GM12892 (cell line): ENCODE results near the gene CNTLN.

Experiments used
- POLR2A ChIP-seq: IDR thresholded peaks from 2 replicates; pipeline ENCODE4 v1.6.1; 2011; ENCODE audit warnings: low read depth, low read length, control low read depth
- TAF1 ChIP-seq: IDR thresholded peaks from 2 replicates; pipeline ENCODE4 v1.6.1; 2011; ENCODE audit warnings: low read depth, mild to moderate bottlenecking, control low read depth, low read length, borderline replicate concordance

DNA sequence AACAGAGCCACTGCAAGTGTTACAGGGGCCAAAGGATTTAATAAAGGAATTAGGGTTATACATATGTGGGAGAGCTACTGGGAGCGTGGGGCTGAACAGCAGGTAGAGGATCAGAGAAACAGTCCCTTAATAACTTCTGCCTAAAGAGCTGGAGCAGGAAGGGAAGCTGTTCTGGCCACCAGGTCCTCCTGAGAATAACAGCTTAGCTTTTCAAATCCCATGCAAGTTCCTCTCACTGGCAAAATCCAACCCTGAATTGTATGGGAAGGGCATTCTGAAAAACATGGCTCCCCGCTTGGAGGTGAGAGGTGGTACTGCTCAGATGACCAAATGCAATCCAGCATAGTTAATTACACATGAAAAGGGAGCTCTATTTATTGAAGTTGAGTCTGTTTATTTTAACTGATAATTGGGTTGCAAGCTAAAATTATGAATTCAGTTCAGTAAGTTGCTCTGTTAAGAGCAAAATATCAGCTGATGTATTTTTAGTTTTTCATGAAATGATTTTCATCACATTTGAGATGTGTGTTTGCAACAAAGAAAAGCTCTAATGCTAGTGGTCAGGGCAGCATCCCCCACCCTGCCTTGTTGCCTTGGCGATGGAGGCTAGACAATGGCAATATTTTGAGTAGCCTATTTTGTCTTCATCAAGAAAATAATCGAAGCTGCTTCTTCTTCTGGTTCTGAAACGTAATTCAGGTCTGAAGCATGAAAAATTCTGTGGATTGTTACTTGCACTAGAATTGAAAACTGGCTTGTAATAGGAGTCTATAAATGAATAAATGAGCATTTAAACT lies 385.6 kb downstream of the CNTLN start:
- no peak for TF ChIP-seq POLR2A
- TF ChIP-seq TAF1 = no peak
